Glutamatergic neuron (in vitro differentiated cells): Measurements from ENCODE around the gene LRRC4. TPM values are rescaled to one million over a fixed set of nuclear protein-coding genes. Genes with fewer than 3 reads are reported as not detected.

Experiments used
- DNase-seq: peaks from one replicate; pipeline ENCODE4 v3.0.0; 2022
- H3K27ac Mint-ChIP-seq: one replicate; pipeline ENCODE4 v1.8.0; 2020; ENCODE audit warnings: mild to moderate bottlenecking, mixed read lengths, inconsistent platforms; ENCODE audit not compliant: unreplicated experiment
- H3K27me3 Mint-ChIP-seq: one replicate; pipeline ENCODE4 v1.8.0; 2020; ENCODE audit warnings: mild to moderate bottlenecking, moderate library complexity, mixed read lengths, inconsistent platforms; ENCODE audit not compliant: unreplicated experiment
- H3K36me3 Mint-ChIP-seq: one replicate; pipeline ENCODE4 v1.8.0; 2020; ENCODE audit warnings: mild to moderate bottlenecking, mixed read lengths, inconsistent platforms; ENCODE audit not compliant: unreplicated experiment
- H3K4me1 Mint-ChIP-seq: one replicate; pipeline ENCODE4 v1.8.0; 2020; ENCODE audit warnings: mild to moderate bottlenecking, low read depth, mixed read lengths, inconsistent platforms; ENCODE audit not compliant: unreplicated experiment
- H3K4me3 Mint-ChIP-seq: one replicate; pipeline ENCODE4 v1.8.0; 2020; ENCODE audit warnings: mild to moderate bottlenecking, mixed read lengths, inconsistent platforms; ENCODE audit not compliant: unreplicated experiment
- H3K9me3 Mint-ChIP-seq: one replicate; pipeline ENCODE4 v1.8.0; 2020; ENCODE audit warnings: mild to moderate bottlenecking, moderate library complexity, mixed read lengths, inconsistent platforms; ENCODE audit not compliant: unreplicated experiment
- CTCF ChIP-seq: fragments of 200-600 bp; sonication (generic); IDR thresholded peaks from one replicate; pipeline ENCODE4 v1.5.0; 2021; ENCODE audit not compliant: partially characterized antibody, unreplicated experiment
- total RNA-seq: library from RNA; stranded (reverse); fragmentation: NEBNext Ultra II Directional; extraction: Animal tissue kit (Norgen Biotek cat#: 25700); gene quantifications from one replicate; pipeline ENCODE4 v1.2.1, GENCODE V29; 2021; ENCODE audit not compliant: unreplicated experiment

The LRRC4 gene
- total RNA-seq, 1 donor from 2014 or later: 60.0 TPM

- no peak overlapping the region for H3K27ac Mint-ChIP-seq
- DNase-seq: no peak
- H3K4me3 Mint-ChIP-seq: no peak overlapping the region
- peaks cover 6% of the 10 kb centered on the region for H3K9me3 Mint-ChIP-seq
- peaks cover 11% of the 10 kb centered on the region for H3K27me3 Mint-ChIP-seq
- no peak for TF ChIP-seq CTCF
- peaks cover 23% of the 10 kb centered on the region for H3K4me1 Mint-ChIP-seq
- no peaks in the 10 kb centered on the region for H3K36me3 Mint-ChIP-seq
These were observed 45.1 kb upstream of the LRRC4 start for GRCh38 chr7:128076196-128076795.

GRCh38 chr7:128075242-128076095, 44.2 kb upstream of the LRRC4 start:
- H3K4me3 Mint-ChIP-seq: no peak overlapping the region
- H3K27ac Mint-ChIP-seq: no peak overlapping the region
- DNase-seq: no peak
- peaks cover 8% of the 10 kb centered on the region for H3K27me3 Mint-ChIP-seq
- H3K4me1 Mint-ChIP-seq: peaks cover 23% of the 10 kb centered on the region
- H3K36me3 Mint-ChIP-seq: no peaks in the 10 kb centered on the region
- peaks cover 6% of the 10 kb centered on the region for H3K9me3 Mint-ChIP-seq
- TF ChIP-seq CTCF: no peak

GRCh38 chr7:128074736-128075135, 43.5 kb upstream of the LRRC4 start:
- Mint-ChIP-seq H3K9me3 (peaks cover 3% of the 10 kb centered on the region), H3K27me3 (peaks cover 5% of the 10 kb centered on the region), H3K27ac (no peak overlapping the region), H3K4me1 (peaks cover 19% of the 10 kb centered on the region), H3K4me3 (no peak overlapping the region), H3K36me3 (no peaks in the 10 kb centered on the region)
- no peak for TF ChIP-seq CTCF
- DNase-seq: no peak

GRCh38 chr7:128074336-128074735, 43.1 kb upstream of the LRRC4 start:
- Mint-ChIP-seq H3K27ac (no peak overlapping the region), H3K27me3 (peaks cover 5% of the 10 kb centered on the region), H3K36me3 (no peaks in the 10 kb centered on the region), H3K4me1 (peaks cover 19% of the 10 kb centered on the region), H3K4me3 (no peak overlapping the region), H3K9me3 (peaks cover 3% of the 10 kb centered on the region)
- no peak for TF ChIP-seq CTCF
- no peak for DNase-seq
